Smooth muscle cell (in vitro differentiated cells): ENCODE data around the gene LMAN2. TPM values are rescaled to one million over a fixed set of nuclear protein-coding genes. Genes with fewer than 3 reads are reported as not detected.

ENCODE experiments used
- DNase-seq: peaks from one replicate; lab custom pipeline; 2025; ENCODE audit not compliant: unreplicated experiment; lab: John Stamatoyannopoulos, UW
- H2AFZ ChIP-seq: fragments of 200-600 bp; sonication (generic); 2 replicates; pipeline ENCODE4 v1.6.0; 2016; ENCODE audit warnings: antibody characterized with exemption, low read depth, mild to moderate bottlenecking
- H3F3A ChIP-seq: fragments of 200-600 bp; sonication (generic); 2 replicates; pipeline ENCODE4 v1.6.0; 2017; ENCODE audit warnings: antibody characterized with exemption, low read depth
- H3K27ac ChIP-seq: fragments of 200-600 bp; sonication (generic); 2 replicates; pipeline ENCODE4 v1.5.1; 2016; ENCODE audit warnings: low read depth, mild to moderate bottlenecking
- H3K27me3 ChIP-seq: fragments of 200-600 bp; sonication (generic); 2 replicates; pipeline ENCODE4 v1.6.1; 2016; ENCODE audit warnings: low read depth, mild to moderate bottlenecking
- H3K36me3 ChIP-seq: fragments of 200-600 bp; sonication (generic); 2 replicates; pipeline ENCODE4 v1.5.1; 2016; ENCODE audit warnings: low read depth
- H3K4me1 ChIP-seq: fragments of 200-600 bp; sonication (generic); 2 replicates; pipeline ENCODE4 v1.5.1; 2016; ENCODE audit warnings: low read depth
- H3K4me2 ChIP-seq: fragments of 200-600 bp; sonication (generic); 2 replicates; pipeline ENCODE4 v1.6.0; 2016; ENCODE audit warnings: mild to moderate bottlenecking
- H3K4me3 ChIP-seq: fragments of 200-600 bp; sonication (generic); 2 replicates; pipeline ENCODE4 v1.5.1; 2016; ENCODE audit warnings: mild to moderate bottlenecking
- H3K79me2 ChIP-seq: fragments of 200-600 bp; sonication (generic); 2 replicates; pipeline ENCODE4 v1.6.0; 2016; ENCODE audit warnings: low read depth, mild to moderate bottlenecking
- H3K9ac ChIP-seq: fragments of 200-600 bp; sonication (generic); 2 replicates; pipeline ENCODE4 v1.6.0; 2016; ENCODE audit warnings: low read depth
- H3K9me3 ChIP-seq: fragments of 200-600 bp; sonication (generic); replicated peaks from 2 replicates; pipeline ENCODE4 v1.5.1; 2016; ENCODE audit warnings: low read depth
- H4K20me1 ChIP-seq: fragments of 200-600 bp; sonication (generic); 2 replicates; pipeline ENCODE4 v1.6.0; 2016; ENCODE audit warnings: low read depth
- WGBS: methylation state at CpG from one replicate; pipeline ENCODE4 v1.1.7; 2016; ENCODE audit warnings: low lambda C conversion rate; 5-methylcytosine and 5-hydroxymethylcytosine counted together
- polyA plus RNA-seq: library from polyadenylated mRNA; unstranded; fragments of >200 nt; fragmentation: Nextera tagmentation; extraction: Ambion mirVana; gene quantifications from 2 replicates; pipeline ENCODE4 v1.2.1, GENCODE V29; 2016
- total RNA-seq: library from RNA; depleted of rRNA; stranded (reverse); fragments of >200 nt; gene quantifications from 2 replicates; pipeline ENCODE4 v1.2.3, GENCODE V29; 2014
- TF ChIP-seq, protein P1 (sequence below): fragments of 200-600 bp; sonication (generic); IDR thresholded peaks from 2 replicates; pipeline ENCODE4 v1.5.1; 2017; ENCODE audit warnings: borderline replicate concordance, mild to moderate bottlenecking, antibody characterized with exemption; ENCODE audit not compliant: insufficient read depth, poor library complexity, severe bottlenecking

LMAN2 gene
- total and polyA plus RNA-seq, 2 experiments from 2014 or later: 241 to 253 TPM

DNA sequence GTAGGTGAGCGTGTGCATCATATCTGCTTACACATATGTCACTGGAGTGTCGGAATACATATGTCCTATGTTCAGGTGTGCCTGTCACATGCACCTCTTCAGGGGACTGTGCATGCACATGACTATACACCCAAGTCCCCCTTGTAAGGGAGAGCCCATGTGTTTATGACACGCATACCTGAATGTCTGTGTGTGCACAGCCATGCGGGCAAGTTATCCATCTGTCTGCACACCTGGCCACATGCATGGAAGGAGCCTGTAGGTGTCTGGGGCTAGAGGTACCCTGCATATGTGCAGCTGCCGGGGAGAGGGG lies 5.6 kb upstream of the LMAN2 start:
- H3K79me2 ChIP-seq: no peaks in the 10 kb centered on the region
- no peak overlapping the region for H3K4me2 ChIP-seq
- no peaks in the 10 kb centered on the region for H3K9me3 ChIP-seq
- H3K27me3 ChIP-seq: no peaks in the 10 kb centered on the region
- TF ChIP-seq, protein P1, sequence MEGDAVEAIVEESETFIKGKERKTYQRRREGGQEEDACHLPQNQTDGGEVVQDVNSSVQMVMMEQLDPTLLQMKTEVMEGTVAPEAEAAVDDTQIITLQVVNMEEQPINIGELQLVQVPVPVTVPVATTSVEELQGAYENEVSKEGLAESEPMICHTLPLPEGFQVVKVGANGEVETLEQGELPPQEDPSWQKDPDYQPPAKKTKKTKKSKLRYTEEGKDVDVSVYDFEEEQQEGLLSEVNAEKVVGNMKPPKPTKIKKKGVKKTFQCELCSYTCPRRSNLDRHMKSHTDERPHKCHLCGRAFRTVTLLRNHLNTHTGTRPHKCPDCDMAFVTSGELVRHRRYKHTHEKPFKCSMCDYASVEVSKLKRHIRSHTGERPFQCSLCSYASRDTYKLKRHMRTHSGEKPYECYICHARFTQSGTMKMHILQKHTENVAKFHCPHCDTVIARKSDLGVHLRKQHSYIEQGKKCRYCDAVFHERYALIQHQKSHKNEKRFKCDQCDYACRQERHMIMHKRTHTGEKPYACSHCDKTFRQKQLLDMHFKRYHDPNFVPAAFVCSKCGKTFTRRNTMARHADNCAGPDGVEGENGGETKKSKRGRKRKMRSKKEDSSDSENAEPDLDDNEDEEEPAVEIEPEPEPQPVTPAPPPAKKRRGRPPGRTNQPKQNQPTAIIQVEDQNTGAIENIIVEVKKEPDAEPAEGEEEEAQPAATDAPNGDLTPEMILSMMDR: no peak
- no peaks in the 10 kb centered on the region for H4K20me1 ChIP-seq
- H3K9ac ChIP-seq: no peak overlapping the region
- no peaks in the 10 kb centered on the region for H3K4me1 ChIP-seq
- no peaks in the 10 kb centered on the region for H3F3A ChIP-seq
- H2AFZ ChIP-seq: no peak overlapping the region
- H3K27ac ChIP-seq: no peak overlapping the region
- H3K36me3 ChIP-seq: no peaks in the 10 kb centered on the region
- no peak for DNase-seq
- H3K4me3 ChIP-seq: no peak overlapping the region
- 95% methylated on average over 5 of the region's 5 CpGs for WGBS

DNA sequence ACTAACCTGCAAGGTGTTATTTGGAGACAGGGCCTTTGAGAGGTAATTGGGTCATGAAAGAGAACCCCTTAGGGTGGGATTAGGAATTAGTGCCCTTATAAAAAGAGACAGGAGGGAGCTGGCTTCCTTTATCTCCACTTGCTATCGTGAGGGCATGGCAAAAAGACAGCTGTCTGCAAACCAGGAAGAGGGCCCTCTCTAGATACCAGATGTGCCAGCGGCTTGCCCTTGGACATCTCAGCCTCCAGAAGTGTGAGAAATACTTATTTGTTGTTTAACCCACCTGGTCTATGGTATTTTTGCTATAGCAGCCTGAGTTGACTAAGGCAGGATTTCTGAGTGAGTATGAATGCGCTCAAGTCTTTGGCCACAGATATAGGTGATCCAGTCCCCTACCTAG lies 5.3 kb upstream of the LMAN2 start:
- no peaks in the 10 kb centered on the region for H3K79me2 ChIP-seq
- no peak for DNase-seq
- H3K9me3 ChIP-seq: no peaks in the 10 kb centered on the region
- no peaks in the 10 kb centered on the region for H3K36me3 ChIP-seq
- no peak overlapping the region for H2AFZ ChIP-seq
- no peak overlapping the region for H3K27ac ChIP-seq
- no peaks in the 10 kb centered on the region for H4K20me1 ChIP-seq
- H3K4me2 ChIP-seq: no peak overlapping the region
- H3K27me3 ChIP-seq: no peaks in the 10 kb centered on the region
- no peak overlapping the region for H3K4me3 ChIP-seq
- H3K4me1 ChIP-seq: no peaks in the 10 kb centered on the region
- no peak overlapping the region for H3K9ac ChIP-seq
- TF ChIP-seq, protein P1: no peak
- 79% methylated on average over 3 of the region's 3 CpGs for WGBS
- H3F3A ChIP-seq: no peaks in the 10 kb centered on the region

DNA sequence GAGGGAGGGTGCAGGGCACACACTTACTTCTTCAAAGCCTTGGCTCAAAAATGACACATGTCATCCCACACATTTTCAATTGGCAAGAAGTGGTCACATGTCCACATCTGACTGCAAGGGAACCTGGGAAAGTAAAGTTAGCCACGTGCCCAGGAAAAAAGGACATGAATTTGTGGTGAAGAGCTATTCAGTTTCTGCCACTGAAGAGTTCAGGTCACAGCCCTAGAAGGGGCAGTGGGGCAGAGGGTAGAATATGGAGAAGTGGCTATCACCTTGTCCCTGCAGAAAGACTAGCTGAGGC lies 4.3 kb upstream of the LMAN2 start:
- WGBS: 50% methylated on average over 1 of the region's 1 CpG
- DNase-seq: no peak
- no peak overlapping the region for H2AFZ ChIP-seq
- H3K27me3 ChIP-seq: no peaks in the 10 kb centered on the region
- H3F3A ChIP-seq: no peaks in the 10 kb centered on the region
- no peak overlapping the region for H3K4me3 ChIP-seq
- no peaks in the 10 kb centered on the region for H3K36me3 ChIP-seq
- TF ChIP-seq, protein P1: no peak
- no peak overlapping the region for H3K27ac ChIP-seq
- H3K9ac ChIP-seq: no peak overlapping the region
- H3K79me2 ChIP-seq: peaks cover 4% of the 10 kb centered on the region
- peaks cover 1% of the 10 kb centered on the region for H3K4me1 ChIP-seq
- H4K20me1 ChIP-seq: no peaks in the 10 kb centered on the region
- H3K4me2 ChIP-seq: no peak overlapping the region
- H3K9me3 ChIP-seq: no peaks in the 10 kb centered on the region

DNA sequence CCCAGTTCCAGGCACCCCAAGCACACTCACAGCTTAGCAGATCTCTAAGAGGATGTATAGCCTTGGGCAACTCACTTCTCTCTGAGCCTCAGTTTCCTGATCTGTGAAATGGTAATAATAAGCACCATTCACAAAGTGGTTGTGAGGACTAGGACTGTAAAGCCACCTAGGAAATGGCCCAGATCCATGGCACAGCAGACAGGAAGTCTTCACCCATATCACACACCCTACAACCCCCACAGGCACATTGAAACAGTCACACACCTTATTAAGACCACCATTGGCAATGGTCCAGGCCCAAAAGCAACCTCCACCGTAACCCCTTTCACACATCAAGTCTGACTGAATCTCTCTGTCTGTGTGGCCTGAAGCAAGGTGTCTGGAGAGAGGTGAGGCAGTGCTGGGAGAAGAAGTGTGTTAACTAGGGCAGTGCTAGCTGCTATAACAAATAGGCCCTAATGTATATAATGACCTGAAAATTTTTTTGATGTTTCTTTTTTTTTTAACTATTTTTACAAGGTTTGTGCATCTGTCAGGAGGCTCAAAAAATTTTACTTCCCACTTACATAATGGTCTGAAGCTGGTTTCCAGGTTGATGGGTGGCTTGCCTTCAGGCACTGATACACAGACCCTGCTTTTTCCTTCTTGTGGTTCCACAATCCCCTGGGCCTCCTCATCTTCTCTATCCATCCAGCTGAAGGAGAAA lies 3.8 kb upstream of the LMAN2 start:
- H3K9me3 ChIP-seq: no peaks in the 10 kb centered on the region
- H3K79me2 ChIP-seq: peaks cover 9% of the 10 kb centered on the region
- no peaks in the 10 kb centered on the region for H3K27me3 ChIP-seq
- no peak for DNase-seq
- no peak overlapping the region for H2AFZ ChIP-seq
- H4K20me1 ChIP-seq: no peaks in the 10 kb centered on the region
- H3K4me1 ChIP-seq: peaks cover 6% of the 10 kb centered on the region
- TF ChIP-seq, protein P1: no peak
- H3K4me2 ChIP-seq: no peak overlapping the region
- no peak overlapping the region for H3K27ac ChIP-seq
- H3K9ac ChIP-seq: no peak overlapping the region
- H3K36me3 ChIP-seq: no peaks in the 10 kb centered on the region
- WGBS: 100% methylated on average over 1 of the region's 1 CpG
- no peaks in the 10 kb centered on the region for H3F3A ChIP-seq
- H3K4me3 ChIP-seq: no peak overlapping the region
